Retina (tissue), 1 donor: ENCODE results near the gene CAMTA1.

Experiments used
- DNase-seq: peaks from one replicate; pipeline ENCODE4 v3.0.0-alpha.2; 2016

The CAMTA1 gene

GRCh38 chr1:6987940-6988339 is 202.7 kb downstream of the CAMTA1 start:
- no peak for DNase-seq

- DNase-seq = no peak
These were observed 203.5 kb downstream of the CAMTA1 start for GRCh38 chr1:6988796-6989195.

DNA sequence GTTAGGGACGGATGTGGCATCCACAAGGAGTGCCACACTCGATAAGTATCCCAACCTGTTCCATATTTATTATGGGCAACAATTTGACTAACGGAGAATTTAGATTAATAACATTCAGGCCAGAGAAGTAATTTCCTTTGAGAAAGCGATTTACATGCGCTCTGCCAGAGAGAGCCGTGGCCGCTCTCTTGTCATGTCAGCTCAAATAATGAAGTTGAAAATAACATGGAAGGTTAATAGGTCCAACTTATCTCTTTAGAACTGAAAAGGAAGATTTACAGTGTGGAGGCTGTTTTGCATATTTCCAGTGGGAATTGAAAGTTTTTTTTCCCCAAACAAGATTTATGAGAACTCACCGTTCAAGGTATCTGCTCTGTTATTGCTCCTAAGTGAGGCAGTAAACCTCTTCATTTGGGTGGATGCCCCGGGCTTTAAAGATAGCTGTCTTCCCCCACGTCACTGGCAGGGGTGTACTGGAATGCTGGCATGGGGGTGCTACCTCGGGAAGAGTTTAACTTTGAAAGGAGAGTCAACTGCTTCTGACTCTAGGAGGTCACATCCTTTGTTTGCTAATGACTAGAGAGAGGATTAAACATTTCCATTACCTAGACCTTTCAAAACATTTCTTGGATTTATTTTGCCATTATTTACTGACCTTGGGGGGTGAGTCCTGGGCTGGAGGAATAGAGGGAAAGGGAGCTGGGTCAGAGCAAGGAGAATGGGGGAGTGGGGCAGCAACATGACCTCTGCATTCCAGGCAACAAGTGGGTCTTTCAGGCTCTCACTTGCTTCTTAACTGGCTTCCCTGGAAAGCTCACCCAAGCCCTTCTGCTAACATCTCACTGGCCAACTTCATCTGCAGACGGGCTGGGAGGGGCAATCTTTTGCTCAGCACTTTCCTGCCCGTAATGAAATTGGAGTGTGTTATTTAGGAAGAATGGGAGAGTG is 204.2 kb downstream of the CAMTA1 start:
- DNase-seq = no peak

- no peak for DNase-seq
These were observed 206.0 kb downstream of the CAMTA1 start for GRCh38 chr1:6991266-6991665.

DNA sequence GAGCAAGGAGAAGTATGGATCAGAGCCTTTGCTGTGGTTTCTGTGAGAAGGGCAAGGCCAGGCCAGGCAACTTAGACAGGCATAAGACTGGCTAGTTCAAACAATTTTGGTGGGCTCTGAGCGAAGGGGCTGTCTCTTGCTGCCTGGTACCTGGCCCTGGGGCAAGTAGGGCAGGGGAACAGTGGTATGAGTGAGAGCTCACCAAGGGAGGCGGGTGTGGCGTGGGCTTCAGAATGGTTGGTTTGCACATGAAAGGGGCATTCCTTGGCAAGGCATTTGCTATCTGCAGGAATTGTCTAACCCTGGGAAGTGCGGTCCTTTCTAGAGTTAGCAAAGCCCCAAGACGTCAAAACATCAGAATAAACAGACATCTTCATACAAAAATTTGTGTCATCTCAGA is 210.5 kb downstream of the CAMTA1 start:
- no peak for DNase-seq

DNA sequence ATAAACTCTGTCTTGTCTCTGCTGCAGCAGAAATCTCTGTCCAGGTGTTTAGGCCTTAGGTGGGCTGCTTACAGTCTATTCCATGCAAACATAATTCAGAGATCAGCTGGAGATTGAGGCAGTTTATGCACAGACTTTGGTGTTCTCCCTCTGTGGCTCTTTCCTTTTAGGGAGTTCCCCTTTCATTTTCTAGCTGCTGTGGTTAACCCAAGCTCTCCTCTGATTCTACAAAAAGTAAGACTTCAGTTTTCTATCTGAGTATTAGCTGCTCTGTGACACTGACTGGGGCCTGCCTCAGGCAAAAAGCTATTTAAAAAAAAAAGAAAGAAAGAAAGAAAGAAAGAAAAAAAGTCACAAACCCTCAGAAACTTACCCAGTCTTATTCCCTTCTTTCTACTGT is 211.1 kb downstream of the CAMTA1 start:
- no peak for DNase-seq

DNA sequence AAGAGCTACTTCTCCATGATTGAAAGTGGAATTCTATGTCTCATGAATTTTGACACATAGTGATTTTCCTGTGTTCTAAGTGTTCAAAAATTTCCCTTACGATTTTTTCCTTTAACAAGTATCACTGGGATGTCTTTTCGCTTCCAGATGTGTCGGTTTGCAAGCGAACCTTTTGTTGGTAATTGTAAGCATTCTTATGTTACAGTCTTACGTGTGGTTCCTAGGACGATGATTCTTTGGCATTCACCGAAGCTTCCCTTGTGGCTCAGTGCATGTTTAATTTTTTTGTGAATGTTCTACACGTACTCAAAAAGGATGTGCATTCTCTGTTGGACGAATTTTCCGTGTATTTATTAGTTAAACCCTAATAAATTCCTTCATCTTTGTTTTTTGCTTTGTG is 211.6 kb downstream of the CAMTA1 start:
- DNase-seq = no peak

GRCh38 chr1:6998267-6998666 is 213.0 kb downstream of the CAMTA1 start:
- no peak for DNase-seq

GRCh38 chr1:6999826-7000225 is 214.6 kb downstream of the CAMTA1 start:
- DNase-seq = no peak

DNA sequence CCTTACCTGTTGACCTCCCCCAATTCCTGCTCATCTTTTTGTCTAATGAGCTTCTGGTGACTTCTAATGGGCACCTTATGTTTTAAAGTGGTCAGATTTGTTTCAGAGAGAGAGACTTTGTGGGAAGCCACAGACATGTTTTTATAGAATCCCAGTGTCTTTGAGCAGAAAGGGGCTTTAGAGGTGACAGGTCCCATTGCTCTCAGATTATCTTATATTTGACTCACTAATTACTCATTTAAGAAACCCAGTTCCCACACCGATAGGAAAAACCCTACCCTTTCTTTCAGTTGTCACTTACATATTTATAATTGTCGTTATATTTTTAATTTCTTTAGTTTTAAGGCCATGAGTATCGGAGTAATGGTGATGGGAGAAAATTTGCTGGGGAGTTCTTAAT is 215.5 kb downstream of the CAMTA1 start:
- DNase-seq = no peak

- DNase-seq = no peak
These were observed 217.5 kb downstream of the CAMTA1 start for GRCh38 chr1:7002728-7003127.

DNA sequence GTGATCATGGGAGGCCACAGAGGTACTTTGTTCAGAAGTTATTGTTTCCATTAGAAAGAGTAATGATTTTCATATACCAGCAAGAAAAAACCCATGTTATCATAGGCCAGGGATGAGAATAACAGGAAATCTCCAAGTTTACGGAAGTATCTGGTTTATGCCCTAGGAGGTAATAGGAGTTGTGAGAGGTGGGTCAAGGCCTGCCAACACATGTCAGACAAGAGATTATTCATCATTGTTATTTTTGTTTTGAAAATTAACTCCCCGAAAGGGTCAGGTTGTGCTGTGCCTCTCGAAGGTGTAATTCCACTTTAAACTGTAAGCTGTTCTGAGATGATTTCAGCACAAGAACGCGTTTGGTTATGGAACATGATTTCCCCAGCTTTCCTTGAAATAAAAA is 218.4 kb downstream of the CAMTA1 start:
- DNase-seq = no peak

GRCh38 chr1:7004181-7004580 is 218.9 kb downstream of the CAMTA1 start:
- DNase-seq = no peak

- no peak for DNase-seq
These were observed 220.5 kb downstream of the CAMTA1 start for GRCh38 chr1:7005762-7006161.

DNA sequence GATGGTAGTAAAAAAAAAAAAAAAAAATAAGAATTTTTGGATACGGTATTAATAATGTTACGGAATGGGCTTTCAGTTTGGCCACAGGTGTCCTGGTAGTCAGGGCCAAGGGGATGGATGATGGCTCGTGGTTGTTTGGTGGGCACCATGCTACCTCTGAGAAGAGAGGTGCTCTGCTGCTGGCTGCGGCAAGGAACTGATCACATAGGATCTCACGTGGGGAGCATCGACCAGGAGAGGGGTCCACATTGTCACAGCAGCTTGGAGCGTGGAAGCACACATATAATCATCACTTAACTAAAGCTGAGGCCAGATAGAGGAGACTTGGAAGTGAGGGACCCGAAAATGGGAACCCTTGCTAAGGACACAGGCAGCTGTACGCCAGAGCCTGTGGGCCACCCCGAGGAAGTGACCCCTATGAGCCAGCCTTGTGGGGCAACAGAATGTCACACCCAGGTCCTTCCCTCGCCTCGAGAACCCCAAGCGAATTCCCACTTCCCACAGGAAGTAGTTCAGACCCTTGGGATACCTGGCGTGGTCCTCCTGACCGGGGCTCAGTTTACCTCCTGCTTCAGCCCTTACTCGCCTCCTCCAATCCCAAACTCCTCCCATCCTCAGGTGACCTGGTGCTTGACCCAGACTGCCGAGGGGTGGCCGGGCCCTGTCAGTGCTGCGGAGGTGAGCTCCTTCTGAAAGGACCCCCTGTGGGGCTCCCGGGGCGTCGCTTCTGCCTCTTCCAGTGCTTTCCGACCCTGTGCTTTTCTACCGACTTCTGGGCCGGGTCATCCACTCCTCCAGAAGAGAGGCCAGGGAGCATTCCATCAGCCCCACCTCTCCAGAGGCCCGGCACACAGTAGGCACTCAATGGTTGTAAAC is 222.0 kb downstream of the CAMTA1 start:
- no peak for DNase-seq

- DNase-seq = no peak
These were observed 222.6 kb downstream of the CAMTA1 start for GRCh38 chr1:7007902-7008301.

DNA sequence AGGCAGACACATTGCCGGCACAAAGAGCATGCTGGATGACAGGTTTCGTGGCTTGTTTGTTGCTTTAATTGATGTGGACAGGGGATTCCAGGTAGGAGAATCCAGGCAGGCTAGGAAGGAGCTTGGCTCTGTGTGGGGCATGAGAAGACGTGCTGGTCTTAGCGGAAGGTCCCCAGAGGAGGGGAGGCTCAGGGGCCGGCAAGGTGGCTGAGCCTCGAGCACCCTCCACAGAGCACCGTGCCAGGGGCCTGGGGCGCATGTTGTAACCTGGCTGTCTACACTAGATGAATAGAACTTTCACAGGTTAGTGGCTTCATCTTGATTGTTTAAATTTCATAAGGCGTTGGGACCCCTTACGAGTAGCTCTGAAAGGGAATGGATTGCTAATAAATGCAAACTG is 223.1 kb downstream of the CAMTA1 start:
- DNase-seq = no peak

GRCh38 chr1:7008975-7009740 is 223.9 kb downstream of the CAMTA1 start:
- no peak for DNase-seq

DNA sequence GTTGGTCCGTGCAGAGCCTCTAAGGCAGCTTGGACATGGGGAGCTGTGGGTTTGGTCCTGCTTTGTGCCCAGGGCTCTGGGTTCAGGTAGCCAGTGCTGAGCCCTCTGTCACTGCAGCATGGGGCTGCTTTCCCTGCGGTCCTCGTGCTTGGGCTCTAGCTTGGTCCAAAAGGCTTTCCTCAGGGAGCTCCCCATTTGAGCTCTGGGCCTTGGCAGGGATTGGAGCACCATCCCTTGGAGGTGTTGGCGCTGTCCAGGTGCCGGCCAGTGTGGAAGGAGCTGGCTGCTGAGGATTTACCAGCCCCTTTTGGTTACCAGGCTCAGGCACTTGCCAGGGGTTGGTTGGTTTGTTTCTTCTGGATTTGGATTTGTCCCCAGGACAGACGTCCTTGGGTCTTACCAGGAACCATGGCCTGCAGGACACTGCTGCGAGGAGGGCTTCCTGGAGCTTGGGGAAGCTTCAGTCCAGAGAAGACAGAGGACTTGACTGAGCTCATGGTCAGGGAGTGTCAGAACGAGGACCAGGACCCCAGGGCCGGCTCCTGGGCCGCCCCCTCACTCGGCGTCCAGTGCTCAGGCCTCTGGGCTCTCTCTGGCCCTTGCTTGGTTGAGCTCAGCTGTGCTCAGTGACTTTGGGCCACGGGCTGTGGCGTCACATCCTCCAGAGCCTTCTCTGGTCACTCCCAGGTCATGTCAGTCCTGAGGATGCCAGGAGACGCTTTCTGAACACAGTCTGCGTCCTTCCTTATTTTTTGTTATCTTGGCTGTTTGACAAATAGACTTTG is 224.7 kb downstream of the CAMTA1 start:
- DNase-seq = no peak

- no peak for DNase-seq
These were observed 225.4 kb downstream of the CAMTA1 start for GRCh38 chr1:7010534-7011200.

DNA sequence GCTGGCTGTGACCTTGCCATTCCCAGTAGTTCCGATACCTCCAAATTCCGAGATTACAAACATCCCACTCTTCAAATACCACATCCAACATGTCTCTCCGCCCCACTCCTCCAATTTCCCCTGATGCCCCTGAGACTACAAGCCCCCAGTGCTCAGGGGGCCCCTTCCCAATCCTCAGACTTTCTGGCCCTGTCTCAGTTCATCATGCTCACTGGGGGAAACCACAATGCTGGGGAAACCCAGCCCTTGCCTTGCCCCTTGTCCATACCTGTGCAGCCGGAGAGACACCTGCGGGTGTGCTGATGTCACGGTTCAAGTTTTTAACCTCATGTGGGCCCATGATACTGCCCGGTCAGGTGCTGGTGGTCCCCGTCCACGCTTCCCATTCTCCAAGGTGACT is 226.6 kb downstream of the CAMTA1 start:
- no peak for DNase-seq

DNA sequence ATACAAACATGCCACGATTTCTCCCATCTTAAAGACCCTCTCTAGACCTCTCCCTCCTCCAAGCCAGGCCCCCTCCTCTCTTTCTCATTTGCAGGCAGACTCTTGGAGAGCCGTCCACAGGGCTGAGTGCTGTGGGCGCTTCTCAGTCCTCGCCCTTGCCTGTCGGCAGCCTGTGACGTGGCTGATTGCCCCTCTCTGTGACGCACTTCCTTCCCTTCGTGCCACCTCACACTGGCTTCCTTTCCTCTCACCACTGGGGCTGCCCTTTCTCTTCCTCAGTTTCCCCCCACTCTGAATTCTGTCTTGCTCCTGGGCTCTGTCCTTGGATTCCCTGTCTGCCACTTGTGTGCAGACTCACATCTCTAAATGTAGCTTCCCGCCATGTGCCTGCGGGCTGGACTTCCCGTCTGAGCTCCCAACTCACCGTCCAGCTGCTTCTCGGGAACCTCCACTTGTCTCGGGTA is 227.2 kb downstream of the CAMTA1 start:
- no peak for DNase-seq
